HEK293 (cell line): Measurements from ENCODE around the gene CAMTA2.

Experiments
- MEIS1 ChIP-seq: sonication (generic); formaldehyde crosslinking; IDR thresholded peaks from 2 replicates; pipeline ENCODE4 v1.8.1; 2022; ENCODE audit warnings: missing genetic modification reagents, mild to moderate bottlenecking, borderline replicate concordance
- YY1 ChIP-seq: fragments of 450-650 bp; formaldehyde crosslinking; IDR thresholded peaks from 2 replicates; pipeline ENCODE4 v1.5.1; 2018; ENCODE audit warnings: missing biosample characterization, missing genetic modification characterization
- ZBTB1 ChIP-seq: fragments of 450-650 bp; formaldehyde crosslinking; IDR thresholded peaks from 2 replicates; pipeline ENCODE4 v1.5.1; 2016; ENCODE audit warnings: missing biosample characterization, missing genetic modification characterization
- ZBTB8A ChIP-seq: fragments of 450-650 bp; formaldehyde crosslinking; IDR thresholded peaks from 2 replicates; pipeline ENCODE4 v1.5.1; 2016; ENCODE audit warnings: missing biosample characterization, missing genetic modification characterization
- ZNF175 ChIP-seq: fragments of 450-650 bp; formaldehyde crosslinking; IDR thresholded peaks from 2 replicates; pipeline ENCODE4 v1.5.1; 2016; ENCODE audit warnings: missing biosample characterization, missing genetic modification characterization
- ZNF292 ChIP-seq: fragments of 450-650 bp; formaldehyde crosslinking; IDR thresholded peaks from 2 replicates; pipeline ENCODE4 v1.5.1; 2016; ENCODE audit warnings: low read depth, missing biosample characterization, missing genetic modification characterization, borderline replicate concordance
- TF ChIP-seq, protein P1 (sequence below): fragments of 450-650 bp; formaldehyde crosslinking; IDR thresholded peaks from 2 replicates; pipeline ENCODE4 v1.5.1; 2016; ENCODE audit warnings: missing biosample characterization, missing genetic modification characterization, low read depth
- TF ChIP-seq, protein P2 (sequence below): fragments of 450-650 bp; formaldehyde crosslinking; IDR thresholded peaks from 2 replicates; pipeline ENCODE4 v1.5.1; 2016; ENCODE audit warnings: missing biosample characterization, missing genetic modification characterization

DNA sequence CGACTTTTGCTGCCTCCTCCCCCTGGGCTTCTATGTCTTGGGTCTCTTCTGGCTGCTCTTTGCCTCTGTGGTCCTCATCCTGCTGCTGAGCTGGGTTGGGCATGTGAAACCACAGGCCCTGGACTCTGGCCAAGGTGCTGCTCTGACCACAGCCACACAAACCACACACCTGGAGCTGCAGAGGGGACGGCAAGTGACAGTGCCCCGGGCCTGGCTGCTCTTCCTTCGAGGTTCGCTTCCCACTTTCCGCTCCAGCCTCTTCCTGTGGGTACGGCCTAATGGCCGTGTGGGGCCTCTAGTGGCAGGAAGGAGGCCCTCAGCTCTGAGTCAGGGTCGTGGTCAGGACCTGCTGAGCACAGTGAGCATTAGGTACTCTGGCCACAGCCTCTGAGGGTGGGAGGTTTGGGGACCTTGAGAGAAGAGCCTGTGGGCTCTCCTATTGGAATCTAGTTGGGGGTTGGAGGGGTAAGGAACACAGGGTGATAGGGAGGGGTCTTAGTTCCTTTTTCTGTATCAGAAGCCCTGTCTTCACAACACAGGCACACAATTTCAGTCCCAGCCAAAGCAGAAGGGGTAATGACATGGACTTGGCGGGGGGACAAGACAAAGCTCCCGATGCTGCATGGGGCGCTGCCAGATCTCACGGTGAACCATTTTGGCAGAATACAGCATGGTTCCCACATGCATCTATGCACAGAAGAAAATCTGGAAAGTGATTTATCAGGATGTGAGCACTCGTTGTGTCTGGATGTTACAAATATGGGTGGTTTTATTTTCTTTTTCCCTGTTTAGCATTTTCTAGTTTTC, 53.1 kb downstream of the CAMTA2 start:
- TF ChIP-seq ZNF292 (tag by site-specific recombination): no peak
- no peak for TF ChIP-seq MEIS1 (CRISPR knock-in tag)
- no peak for TF ChIP-seq ZBTB1 (tag by site-specific recombination)
- TF ChIP-seq, protein P1, sequence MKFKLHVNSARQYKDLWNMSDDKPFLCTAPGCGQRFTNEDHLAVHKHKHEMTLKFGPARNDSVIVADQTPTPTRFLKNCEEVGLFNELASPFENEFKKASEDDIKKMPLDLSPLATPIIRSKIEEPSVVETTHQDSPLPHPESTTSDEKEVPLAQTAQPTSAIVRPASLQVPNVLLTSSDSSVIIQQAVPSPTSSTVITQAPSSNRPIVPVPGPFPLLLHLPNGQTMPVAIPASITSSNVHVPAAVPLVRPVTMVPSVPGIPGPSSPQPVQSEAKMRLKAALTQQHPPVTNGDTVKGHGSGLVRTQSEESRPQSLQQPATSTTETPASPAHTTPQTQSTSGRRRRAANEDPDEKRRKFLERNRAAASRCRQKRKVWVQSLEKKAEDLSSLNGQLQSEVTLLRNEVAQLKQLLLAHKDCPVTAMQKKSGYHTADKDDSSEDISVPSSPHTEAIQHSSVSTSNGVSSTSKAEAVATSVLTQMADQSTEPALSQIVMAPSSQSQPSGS (tag by site-specific recombination): no peak
- TF ChIP-seq, protein P2, sequence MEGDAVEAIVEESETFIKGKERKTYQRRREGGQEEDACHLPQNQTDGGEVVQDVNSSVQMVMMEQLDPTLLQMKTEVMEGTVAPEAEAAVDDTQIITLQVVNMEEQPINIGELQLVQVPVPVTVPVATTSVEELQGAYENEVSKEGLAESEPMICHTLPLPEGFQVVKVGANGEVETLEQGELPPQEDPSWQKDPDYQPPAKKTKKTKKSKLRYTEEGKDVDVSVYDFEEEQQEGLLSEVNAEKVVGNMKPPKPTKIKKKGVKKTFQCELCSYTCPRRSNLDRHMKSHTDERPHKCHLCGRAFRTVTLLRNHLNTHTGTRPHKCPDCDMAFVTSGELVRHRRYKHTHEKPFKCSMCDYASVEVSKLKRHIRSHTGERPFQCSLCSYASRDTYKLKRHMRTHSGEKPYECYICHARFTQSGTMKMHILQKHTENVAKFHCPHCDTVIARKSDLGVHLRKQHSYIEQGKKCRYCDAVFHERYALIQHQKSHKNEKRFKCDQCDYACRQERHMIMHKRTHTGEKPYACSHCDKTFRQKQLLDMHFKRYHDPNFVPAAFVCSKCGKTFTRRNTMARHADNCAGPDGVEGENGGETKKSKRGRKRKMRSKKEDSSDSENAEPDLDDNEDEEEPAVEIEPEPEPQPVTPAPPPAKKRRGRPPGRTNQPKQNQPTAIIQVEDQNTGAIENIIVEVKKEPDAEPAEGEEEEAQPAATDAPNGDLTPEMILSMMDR (tag by site-specific recombination): peak; percentile 63
- no peak for TF ChIP-seq ZNF175 (tag by site-specific recombination)
- no peak for TF ChIP-seq YY1 (tag by site-specific recombination)
- TF ChIP-seq ZBTB8A: no peak
